NCI-H345 (cell line): Measurements from ENCODE around the gene ADH4.
"Not testable (repeated sequence)": the region's sequence is repeated elsewhere in the genome, so short reads cannot be mapped to it uniquely, and the experiment has no call there.

Experiments used
- DNase-seq: peaks from one replicate; lab custom pipeline; 2025; lab: John Stamatoyannopoulos, UW

ADH4 gene

GRCh38 chr4:99144070-99144469 lies at the start of gene ADH4:
ADH4 (minus strand) TSS chr4:99144297; CDS start chr4:99144222, 75 bp downstream.
- no peak for DNase-seq

GRCh38 chr4:99190336-99190735 lies 46.2 kb upstream of the ADH4 start:
- DNase-seq, result no peak

GRCh38 chr4:99189900-99190299 lies 45.8 kb upstream of the ADH4 start:
- DNase-seq, result not testable (repeated sequence)

GRCh38 chr4:99186029-99186428 lies 41.9 kb upstream of the ADH4 start:
- no peak for DNase-seq

- DNase-seq, result no peak
These were observed 41.5 kb upstream of the ADH4 start for GRCh38 chr4:99185581-99185980.

- DNase-seq, result no peak
These were observed 36.4 kb upstream of the ADH4 start for GRCh38 chr4:99180382-99181070.

- no peak for DNase-seq
These were observed 35.5 kb upstream of the ADH4 start for GRCh38 chr4:99179626-99180025.

- DNase-seq, result no peak
These were observed 35.1 kb upstream of the ADH4 start for GRCh38 chr4:99179178-99179577.

GRCh38 chr4:99166544-99166943 lies 22.4 kb upstream of the ADH4 start:
- DNase-seq, result no peak

- no peak for DNase-seq
These were observed 21.9 kb upstream of the ADH4 start for GRCh38 chr4:99165978-99166377.

GRCh38 chr4:99161373-99162099 lies 17.4 kb upstream of the ADH4 start:
- DNase-seq, result no peak

GRCh38 chr4:99159699-99160098 lies 15.6 kb upstream of the ADH4 start:
- DNase-seq, result no peak

GRCh38 chr4:99157478-99157935 lies 13.4 kb upstream of the ADH4 start:
- no peak for DNase-seq

- no peak for DNase-seq
These were observed 12.9 kb upstream of the ADH4 start for GRCh38 chr4:99156992-99157391.

GRCh38 chr4:99154658-99155342 lies 10.7 kb upstream of the ADH4 start:
- DNase-seq, result no peak

- DNase-seq, result no peak
These were observed 7.9 kb upstream of the ADH4 start for GRCh38 chr4:99151995-99152394.

GRCh38 chr4:99151452-99151851 lies 7.4 kb upstream of the ADH4 start:
- no peak for DNase-seq

- no peak for DNase-seq
These were observed 5.4 kb upstream of the ADH4 start for GRCh38 chr4:99149426-99150019.

- DNase-seq, result no peak
These were observed 4.5 kb upstream of the ADH4 start for GRCh38 chr4:99148550-99148949.

- DNase-seq, result no peak
These were observed 490 bp upstream of the ADH4 start for GRCh38 chr4:99144587-99144986.

- DNase-seq, result no peak
These were observed 7.8 kb downstream of the ADH4 start for GRCh38 chr4:99136329-99136728.

GRCh38 chr4:99135541-99136162 lies 8.4 kb downstream of the ADH4 start:
- DNase-seq, result no peak
